OCI-LY3 (cell line): Measurements from ENCODE around the gene CRABP1.

Experiments used
- H2AFZ ChIP-seq: fragments of 200-600, 300-600 bp; shearing (Covaris generic); 2 replicates; pipeline ENCODE4 v1.6.0; 2014; ENCODE audit warnings: antibody characterized with exemption, low read depth, low read length
- H3K27ac ChIP-seq: fragments of 200-600, 300-600 bp; sonication (generic); 2 replicates; pipeline ENCODE4 v1.5.1; 2014; ENCODE audit warnings: mild to moderate bottlenecking, low read length, moderate library complexity, mixed read lengths
- H3K27me3 ChIP-seq: fragments of 200-600, 300-600 bp; sonication (generic); 2 replicates; pipeline ENCODE4 v1.6.1; 2014; ENCODE audit warnings: low read depth, low read length, mixed read lengths
- H3K36me3 ChIP-seq: fragments of 200-600, 300-600 bp; sonication (generic); replicated peaks from 2 replicates; pipeline ENCODE3; 2014; ENCODE audit warnings: low read depth, low read length, mixed read lengths
- H3K4me1 ChIP-seq: fragments of 300-600, 200-600 bp; sonication (generic); 2 replicates; pipeline ENCODE4 v1.6.1; 2014; ENCODE audit warnings: low read length, mixed read lengths
- H3K4me2 ChIP-seq: fragments of 200-600, 300-600 bp; sonication (generic); 2 replicates; pipeline ENCODE4 v1.6.1; 2014; ENCODE audit warnings: low read length, mixed read lengths
- H3K4me3 ChIP-seq: fragments of 300-600, 200-600 bp; sonication (generic); 2 replicates; pipeline ENCODE4 v1.5.1; 2014; ENCODE audit warnings: antibody characterized with exemption, mild to moderate bottlenecking, low read length, moderate library complexity
- H3K79me2 ChIP-seq: fragments of 300-600, 200-600 bp; shearing (Covaris generic); 2 replicates; pipeline ENCODE4 v1.6.1; 2014; ENCODE audit warnings: mild to moderate bottlenecking, low read length, mixed read lengths
- H3K9ac ChIP-seq: fragments of 300-600, 200-600 bp; shearing (Covaris generic); 2 replicates; pipeline ENCODE4 v1.6.0; 2014; ENCODE audit warnings: mild to moderate bottlenecking, low read length, moderate library complexity
- H3K9me3 ChIP-seq: fragments of 200-600, 300-600 bp; shearing (Covaris generic); 2 replicates; pipeline ENCODE4 v1.6.1; 2014; ENCODE audit warnings: low read length, mixed read lengths; ENCODE audit not compliant: insufficient read depth
- H4K20me1 ChIP-seq: fragments of 200-600, 300-600 bp; sonication (generic); 2 replicates; pipeline ENCODE4 v1.6.1; 2016; ENCODE audit warnings: low read length, mixed read lengths; ENCODE audit not compliant: insufficient read depth
- EZH2phosphoT487 ChIP-seq: fragments of 200-600 bp; shearing (Covaris generic); IDR thresholded peaks from 2 replicates; pipeline ENCODE4 v1.6.1; 2018; ENCODE audit warnings: antibody characterized with exemption, mixed run types, low read depth
- TF ChIP-seq, protein P1 (sequence below): fragments of 200-600, 300-600 bp; sonication (generic); IDR thresholded peaks from 2 replicates; pipeline ENCODE4 v1.5.1; 2014; ENCODE audit warnings: antibody characterized with exemption, low read length, low read depth

The CRABP1 gene

DNA sequence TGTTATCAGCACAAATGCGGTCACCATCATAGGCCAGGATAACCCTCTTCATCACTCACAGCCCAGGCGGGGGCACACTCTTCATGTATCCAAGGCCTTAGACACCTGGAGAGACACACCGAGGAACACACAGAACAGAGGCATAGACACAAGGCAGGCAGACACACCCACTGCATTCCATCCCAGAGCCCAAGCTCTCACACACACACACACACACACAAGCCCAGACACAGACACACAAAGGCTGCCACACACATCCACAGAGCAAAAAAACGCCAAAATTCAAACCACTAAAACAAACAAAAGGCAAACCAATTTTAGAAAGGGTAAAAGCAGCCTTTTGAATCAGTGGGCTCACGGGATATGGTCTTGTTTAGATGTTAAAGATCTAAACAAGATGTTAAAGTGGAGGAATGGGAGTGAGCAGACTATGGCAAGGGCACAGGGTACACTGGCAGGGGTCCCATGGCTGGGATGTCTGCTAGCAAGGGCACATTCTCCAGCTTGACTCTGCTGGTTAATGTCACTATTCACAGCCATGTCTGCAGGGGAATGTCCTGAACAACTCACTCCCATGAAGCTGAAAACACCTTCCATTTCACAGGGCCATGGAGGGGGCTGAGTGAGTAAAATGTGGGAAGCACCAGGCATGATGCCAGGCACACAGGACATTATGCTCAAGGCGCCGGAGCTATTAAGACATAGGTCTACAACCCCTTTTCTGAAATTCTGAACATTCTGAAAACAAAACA is 14.9 kb upstream of the CRABP1 start:
- Histone ChIP-seq H4K20me1 (no peaks in the 10 kb centered on the region), H3K9me3 (no peaks in the 10 kb centered on the region), H3K27me3 (no peaks in the 10 kb centered on the region), H3K36me3 (no peaks in the 10 kb centered on the region), H3K4me1 (peaks cover 10% of the 10 kb centered on the region; the same call in 1 of the 2 replicates), H3K9ac (no peak overlapping the region), H3K4me2 (no peak overlapping the region), H2AFZ (no peak overlapping the region), H3K4me3 (no peak overlapping the region), H3K79me2 (no peaks in the 10 kb centered on the region), H3K27ac (no peak overlapping the region)
- TF ChIP-seq, protein P1, sequence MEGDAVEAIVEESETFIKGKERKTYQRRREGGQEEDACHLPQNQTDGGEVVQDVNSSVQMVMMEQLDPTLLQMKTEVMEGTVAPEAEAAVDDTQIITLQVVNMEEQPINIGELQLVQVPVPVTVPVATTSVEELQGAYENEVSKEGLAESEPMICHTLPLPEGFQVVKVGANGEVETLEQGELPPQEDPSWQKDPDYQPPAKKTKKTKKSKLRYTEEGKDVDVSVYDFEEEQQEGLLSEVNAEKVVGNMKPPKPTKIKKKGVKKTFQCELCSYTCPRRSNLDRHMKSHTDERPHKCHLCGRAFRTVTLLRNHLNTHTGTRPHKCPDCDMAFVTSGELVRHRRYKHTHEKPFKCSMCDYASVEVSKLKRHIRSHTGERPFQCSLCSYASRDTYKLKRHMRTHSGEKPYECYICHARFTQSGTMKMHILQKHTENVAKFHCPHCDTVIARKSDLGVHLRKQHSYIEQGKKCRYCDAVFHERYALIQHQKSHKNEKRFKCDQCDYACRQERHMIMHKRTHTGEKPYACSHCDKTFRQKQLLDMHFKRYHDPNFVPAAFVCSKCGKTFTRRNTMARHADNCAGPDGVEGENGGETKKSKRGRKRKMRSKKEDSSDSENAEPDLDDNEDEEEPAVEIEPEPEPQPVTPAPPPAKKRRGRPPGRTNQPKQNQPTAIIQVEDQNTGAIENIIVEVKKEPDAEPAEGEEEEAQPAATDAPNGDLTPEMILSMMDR = no peak
- no peak for TF ChIP-seq EZH2phosphoT487

- H4K20me1 ChIP-seq = no peaks in the 10 kb centered on the region
- TF ChIP-seq, protein P1 = no peak
- TF ChIP-seq EZH2phosphoT487 = no peak
- no peaks in the 10 kb centered on the region for H3K27me3 ChIP-seq
- no peaks in the 10 kb centered on the region for H3K79me2 ChIP-seq
- no peak overlapping the region for H3K4me3 ChIP-seq
- H3K4me1 ChIP-seq = peaks cover 11% of the 10 kb centered on the region; the same call in 1 of the 2 replicates
- H3K9me3 ChIP-seq = no peaks in the 10 kb centered on the region
- H2AFZ ChIP-seq = no peak overlapping the region
- H3K36me3 ChIP-seq = no peaks in the 10 kb centered on the region
- H3K9ac ChIP-seq = no peak overlapping the region
- no peak overlapping the region for H3K4me2 ChIP-seq
- H3K27ac ChIP-seq = no peak overlapping the region
Observed at GRCh38 chr15:78327466-78327865, 12.7 kb upstream of the CRABP1 start.

- Histone ChIP-seq H4K20me1 (no peaks in the 10 kb centered on the region), H3K4me2 (no peak overlapping the region), H3K4me3 (no peak overlapping the region), H3K36me3 (no peaks in the 10 kb centered on the region), H2AFZ (no peak overlapping the region), H3K9me3 (no peaks in the 10 kb centered on the region), H3K4me1 (peaks cover 11% of the 10 kb centered on the region; the same call in 1 of the 2 replicates), H3K27ac (no peak overlapping the region), H3K9ac (no peak overlapping the region), H3K27me3 (no peaks in the 10 kb centered on the region), H3K79me2 (no peaks in the 10 kb centered on the region)
- TF ChIP-seq, protein P1 = no peak
- TF ChIP-seq EZH2phosphoT487 = no peak
Observed at GRCh38 chr15:78329625-78330024, 10.5 kb upstream of the CRABP1 start.

DNA sequence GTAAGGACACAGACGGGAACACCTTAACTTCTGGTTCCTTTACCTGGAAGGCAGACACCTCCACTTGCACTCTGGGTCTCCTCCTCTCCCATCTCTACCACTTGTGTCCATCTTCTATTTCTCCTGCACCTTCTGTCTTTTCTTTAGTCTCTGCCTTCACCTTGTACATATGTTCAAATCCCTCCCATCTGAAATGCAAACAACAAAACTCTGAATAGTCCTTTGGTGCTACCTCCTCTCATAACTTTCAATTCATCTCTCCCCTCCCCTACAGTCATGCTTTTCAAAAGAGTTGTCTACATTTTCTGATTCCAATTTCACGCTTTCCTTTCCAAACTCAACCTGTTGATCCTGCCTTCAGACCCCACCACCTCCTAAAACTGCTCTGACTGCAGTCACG is 5.3 kb upstream of the CRABP1 start:
- Histone ChIP-seq H3K79me2 (no peaks in the 10 kb centered on the region), H3K27ac (no peak overlapping the region), H3K27me3 (peaks cover 17% of the 10 kb centered on the region), H2AFZ (no peak overlapping the region), H3K4me2 (no peak overlapping the region), H3K36me3 (no peaks in the 10 kb centered on the region), H3K4me1 (peaks cover 6% of the 10 kb centered on the region; the same call in 1 of the 2 replicates), H3K9me3 (no peaks in the 10 kb centered on the region), H3K9ac (no peak overlapping the region), H4K20me1 (no peaks in the 10 kb centered on the region), H3K4me3 (no peak overlapping the region)
- TF ChIP-seq, protein P1 = no peak
- TF ChIP-seq EZH2phosphoT487 = no peak
